ENCODE data around the gene ARAP1. TPM values are rescaled to one million over a fixed set of nuclear protein-coding genes. Genes with fewer than 3 reads are reported as not detected.

Gene ARAP1
- total and polyA plus RNA-seq, 2 of the 8 experiments (the other 6 are each of a cell fraction or from before 2014, with no cell fraction given): 25.7 to 61.6 TPM

GRCh38 chr11:72635933-72636332 is 116.3 kb downstream of the ARAP1 start:
- Histone ChIP-seq H3K4ac (replicated peaks; ENCODE audit: insufficient read length, low read depth, low read length) (no peak overlapping the region), H3K14ac (ENCODE audit: insufficient read length) (no peak overlapping the region), H2BK20ac (ENCODE audit: low read length) (peak overlapping the region; percentile 83; the same call in 1 of the 2 replicates), H3K27me3 (replicated peaks in 1 of 4; ENCODE audit: control insufficient read depth in 3 of 4, extremely low read depth in 1 of 4, insufficient read depth in 3 of 4, low read length in 3 of 4) (peaks cover 2 to 22% (median 15%) of the 10 kb centered on the region in 4 experiments), H3K27ac (ENCODE audit: low read depth, low read length) (no peak overlapping the region), H3K9me3 (ENCODE audit: insufficient read depth in 2 of 2, low read depth in 1 of 2, low read length in 1 of 2) (no peaks in the 10 kb centered on the region), H3K9ac (replicated peaks in 1 of 4; ENCODE audit: extremely low read depth in 1 of 4, low read depth in 3 of 4, low read length in 3 of 4) (no peak overlapping the region), H3K4me3 (ENCODE audit: extremely low read depth in 1 of 4, insufficient read depth in 2 of 4, low read depth in 3 of 4, low read length in 4 of 4) (no peak overlapping the region), H4K20me1 (replicated peaks in 1 of 2; ENCODE audit: control insufficient read depth in 1 of 2, insufficient read depth in 2 of 2, low read length in 2 of 2) (peaks cover 0 to 5% of the 10 kb centered on the region in 2 experiments), H3K36me3 (ENCODE audit: control insufficient read depth in 2 of 4, insufficient read depth in 4 of 4, low read length in 3 of 4) (no peaks in the 10 kb centered on the region), H3K79me2 (ENCODE audit: control insufficient read depth in 1 of 2, insufficient read depth in 2 of 2, low read length in 2 of 2) (no peaks in the 10 kb centered on the region), H4K8ac (ENCODE audit: extremely low read depth, insufficient read depth, low read length) (no peak overlapping the region), H3K79me1 (ENCODE audit: low read depth, low read length) (no peaks in the 10 kb centered on the region), H3K18ac (ENCODE audit: extremely low read depth, low read length) (peak overlapping the region; percentile 66; the same call in 1 of the 2 replicates), H2BK5ac (ENCODE audit: low read depth, low read length) (peak overlapping the region; percentile 54; the same call in 1 of the 2 replicates), H3K4me1 (replicated peaks in 1 of 4; ENCODE audit: control insufficient read depth in 3 of 4, insufficient read depth in 4 of 4, low read length in 3 of 4) (peaks cover 0 to 28% (median 13%) of the 10 kb centered on the region in 4 experiments; a peak in 6 of 7 replicates), H2BK12ac (ENCODE audit: low read depth, low read length) (0 out of 2 replicates have a peak overlapping the region, but pooled peaks have one; percentile 33), H3K56ac (replicated peaks; ENCODE audit: insufficient read length, low read depth, low read length) (no peak overlapping the region), H3K23ac (ENCODE audit: insufficient read length) (no peak overlapping the region), H4K5ac (ENCODE audit: insufficient read length, low read depth, low read length) (no peak overlapping the region), H4K91ac (replicated peaks; ENCODE audit: insufficient read length, low read length) (no peak overlapping the region), H3K23me2 (ENCODE audit: low read depth, low read length) (peaks cover 3% of the 10 kb centered on the region; the same call in 1 of the 2 replicates), H2AFZ (ENCODE audit: low read length) (no peak overlapping the region), H3K4me2 (ENCODE audit: insufficient read depth in 1 of 2, low read depth in 2 of 2, low read length in 2 of 2) (peak overlapping the region in 1 of 2 experiments; percentile 28; a peak in 2 of 4 replicates), H2BK120ac (replicated peaks; ENCODE audit: low read depth, low read length) (no peak overlapping the region), H2AK5ac (ENCODE audit: low read depth, low read length) (no peak overlapping the region), H2BK15ac (ENCODE audit: low read length) (0 out of 2 replicates have a peak overlapping the region, but pooled peaks have one; percentile 36)
- no peak for DNase-seq (ENCODE audit: low read depth in 1 of 2, low spot score in 2 of 2)
- ChIA-PET POLR2A (ENCODE audit: partially characterized antibody) (interaction anchor here (1.5 to 1.7 kb wide), 3 partner anchors 9 to 45 kb away, joined by 5 read pairs; no protein-coding TSS in a partner anchor), CTCF (ENCODE audit: partially characterized antibody) (interaction anchor here (0.6 to 39.6 kb wide), 14 partner anchors 7 to 165 kb away, joined by 3 to 624 read pairs (median 7); no protein-coding TSS in a partner anchor)
- WGBS, 2 experiments (ENCODE audit: extremely low coverage in 1 of 2, insufficient coverage in 1 of 2, insufficient read length in 1 of 2, insufficient replicate concordance in 2 of 2, low coverage in 1 of 2, low lambda C conversion rate in 2 of 2, missing lambda C conversion rate in 1 of 2): 61% methylated on average over 6 of the region's 6 CpGs; no CpG with 5 or more reads in 1 of the 2 experiments
- no peak for FAIRE-seq
- no peak for TF ChIP-seq EP300 (IDR thresholded peaks at IDR 0.05; ENCODE audit: borderline replicate concordance in 1 of 2, low read depth in 2 of 2, low read length in 2 of 2)

Data from H1 (cell line).